SK-N-MC (cell line): ENCODE data around the gene ADCYAP1R1.

Experiments
- EZH2 ChIP-seq: fragments of 200-600 bp; sonication (generic); IDR thresholded peaks from one replicate; pipeline ENCODE4 v1.6.1; 2017; ENCODE audit warnings: antibody characterized with exemption
- POLR2AphosphoS5 ChIP-seq: IDR thresholded peaks from 2 replicates; pipeline ENCODE4 v1.6.1; 2012; ENCODE audit warnings: mild to moderate bottlenecking, low read depth, low read length, borderline replicate concordance

DNA sequence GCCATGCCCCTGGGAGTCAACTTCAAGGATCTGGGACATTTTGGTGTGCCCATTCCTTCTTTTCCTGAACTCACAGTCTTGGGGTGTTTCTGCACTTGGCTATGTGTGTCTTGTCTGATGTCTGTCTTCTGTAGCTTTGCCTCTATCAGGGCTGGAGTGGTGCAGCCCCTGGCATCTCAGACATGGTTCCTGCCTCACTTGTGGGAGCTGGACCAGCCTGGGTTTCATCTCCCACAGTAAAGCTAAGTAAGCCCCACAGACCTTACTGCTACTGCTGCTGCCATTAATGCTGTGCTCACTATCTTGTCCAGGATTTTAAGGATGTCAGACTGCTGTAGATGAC is 59.0 kb downstream of the ADCYAP1R1 start:
- no peak for TF ChIP-seq EZH2
- no peak for TF ChIP-seq POLR2AphosphoS5
